SK-N-SH (cell line): ENCODE results near the gene FMNL1. TPM values are rescaled to one million over a fixed set of nuclear protein-coding genes. Genes with fewer than 3 reads are reported as not detected.

Experiments used
- CTCF ChIA-PET: fragments of 300-600, 350-600 bp; formaldehyde crosslinking; extraction: SDS; loops from one replicate; lab custom pipeline; 2021; lab: Yijun Ruan, JAX
- POLR2A ChIA-PET: fragments of 350-600 bp; sonication (Branson Sonifier 250); formaldehyde crosslinking; extraction: SDS; loops from one replicate; lab custom pipeline; 2020; ENCODE audit warnings: antibody characterized with exemption, inconsistent platforms; lab: Yijun Ruan, JAX
- DNase-seq: peaks from one replicate; pipeline ENCODE4 v3.0.0; 2012
- H2AFZ ChIP-seq: fragments of 200-600 bp; sonication (generic); 2 replicates; pipeline ENCODE4 v1.8.1; 2016; ENCODE audit warnings: antibody characterized with exemption, mild to moderate bottlenecking, low read depth
- H3F3A ChIP-seq: fragments of 200-600 bp; sonication (generic); replicated peaks from 2 replicates; pipeline ENCODE3; 2016; ENCODE audit warnings: antibody characterized with exemption, mild to moderate bottlenecking; ENCODE audit not compliant: insufficient read depth
- H3K27ac ChIP-seq, 2 experiments: fragments of 200-500 bp in 1 of 2; fragments of 200-600 bp in 1 of 2; sonication (Bioruptor generic) in 1 of 2; sonication (generic), shearing (Covaris generic) in 1 of 2; 2 replicates each; pipeline versions ENCODE4 v1.5.1 to v1.6.1; 2014 to 2016; ENCODE audit warnings: low read depth in 2 of 2, inconsistent platforms in 1 of 2, low read length in 1 of 2, mild to moderate bottlenecking in 1 of 2, mixed read lengths in 1 of 2
- H3K27me3 ChIP-seq: fragments of 200-600 bp; sonication (generic), shearing (Covaris generic); 2 replicates; pipeline ENCODE4 v1.6.1; 2016; ENCODE audit warnings: mixed run types; ENCODE audit not compliant: insufficient read depth
- H3K36me3 ChIP-seq, 2 experiments: fragments of 200-500 bp in 1 of 2; fragments of 200-600 bp in 1 of 2; sonication (Bioruptor generic) in 1 of 2; sonication (generic) in 1 of 2; replicated peaks in 1 of 2; 2 replicates each; pipeline versions ENCODE3 to v1.5.1; 2014 to 2016; ENCODE audit warnings: low read length in 1 of 2, mild to moderate bottlenecking in 1 of 2; ENCODE audit not compliant: insufficient read depth in 2 of 2, control insufficient read depth in 1 of 2
- H3K4me1 ChIP-seq, 2 experiments: fragments of 200-500 bp in 1 of 2; fragments of 200-600 bp in 1 of 2; sonication (Bioruptor generic) in 1 of 2; sonication (generic), shearing (Covaris generic) in 1 of 2; 2 replicates each; pipeline versions ENCODE4 v1.5.1 to v1.6.1; 2014 to 2016; ENCODE audit warnings: low read depth in 1 of 2, low read length in 1 of 2, mixed run types in 1 of 2; ENCODE audit not compliant: insufficient read depth in 2 of 2, control insufficient read depth in 1 of 2
- H3K4me2 ChIP-seq: fragments of 200-600 bp; sonication (generic), shearing (Covaris generic); 2 replicates; pipeline ENCODE4 v1.6.1; 2017; ENCODE audit warnings: mixed run types
- H3K4me3 ChIP-seq, 2 experiments: fragments of 200-500 bp in 1 of 2; fragments of 200-600 bp in 1 of 2; sonication (Bioruptor generic) in 1 of 2; sonication (generic), shearing (Covaris generic) in 1 of 2; 2 replicates each; pipeline versions ENCODE4 v1.5.1 to v1.8.1; 2014 to 2016; ENCODE audit warnings: low read depth in 2 of 2, inconsistent platforms in 1 of 2, low read length in 1 of 2, mild to moderate bottlenecking in 1 of 2, mixed read lengths in 1 of 2, moderate library complexity in 1 of 2
- H3K79me2 ChIP-seq: fragments of 200-600 bp; sonication (generic); 2 replicates; pipeline ENCODE4 v1.8.1; 2017; ENCODE audit warnings: mild to moderate bottlenecking; ENCODE audit not compliant: insufficient read depth
- H3K9ac ChIP-seq: fragments of 200-600 bp; sonication (generic); 2 replicates; pipeline ENCODE4 v1.6.1; 2017; ENCODE audit warnings: mixed run types
- H3K9me2 ChIP-seq: fragments of 200-600 bp; sonication (generic); 2 replicates; pipeline ENCODE4 v1.6.1; 2017; ENCODE audit warnings: mixed run types
- H3K9me3 ChIP-seq: fragments of 200-600 bp; sonication (generic); 2 replicates; pipeline ENCODE4 v1.6.1; 2017; ENCODE audit warnings: mixed run types, mild to moderate bottlenecking, moderate library complexity
- H4K20me1 ChIP-seq: fragments of 200-600 bp; sonication (generic); 2 replicates; pipeline ENCODE4 v1.6.1; 2017; ENCODE audit warnings: mild to moderate bottlenecking, mixed run types; ENCODE audit not compliant: insufficient read depth
- CHD2 ChIP-seq: fragments of 150-350 bp; IDR thresholded peaks from 2 replicates; pipeline ENCODE4 v1.6.1; 2018; ENCODE audit warnings: low read length; ENCODE audit not compliant: partially characterized antibody
- ELF1 ChIP-seq: IDR thresholded peaks from 2 replicates; pipeline ENCODE4 v1.4.0; 2012
- FOSL2 ChIP-seq: IDR thresholded peaks from 2 replicates; pipeline ENCODE4 v1.4.0; 2012; ENCODE audit warnings: low read depth, mild to moderate bottlenecking, moderate library complexity, borderline replicate concordance
- FOXM1 ChIP-seq: IDR thresholded peaks from 2 replicates; pipeline ENCODE4 v1.4.0; 2012; ENCODE audit warnings: low read depth, mild to moderate bottlenecking
- GABPA ChIP-seq: IDR thresholded peaks from 2 replicates; pipeline ENCODE4 v1.4.0; 2012; ENCODE audit warnings: low read depth, mild to moderate bottlenecking
- GATA2 ChIP-seq: sonication (generic); formaldehyde crosslinking; IDR thresholded peaks from 2 replicates; pipeline ENCODE4 v1.5.0; 2020; ENCODE audit warnings: mild to moderate bottlenecking, missing genetic modification reagents
- IRF3 ChIP-seq: fragments of 150-350 bp; IDR thresholded peaks from 2 replicates; pipeline ENCODE4 v1.6.1; 2016; ENCODE audit warnings: mild to moderate bottlenecking, low read depth, low read length
- MAX ChIP-seq: IDR thresholded peaks from 2 replicates; pipeline ENCODE4 v1.4.0; 2012; ENCODE audit warnings: low read depth
- MEF2A ChIP-seq: IDR thresholded peaks from 2 replicates; pipeline ENCODE4 v1.4.0; 2012; ENCODE audit warnings: low read depth, borderline replicate concordance
- MXI1 ChIP-seq: IDR thresholded peaks from 2 replicates; pipeline ENCODE4 v1.6.1; 2012; ENCODE audit warnings: mild to moderate bottlenecking, low read depth, low read length, improper control_type of control experiment
- NFIC ChIP-seq: IDR thresholded peaks from 2 replicates; pipeline ENCODE4 v1.4.0; 2012; ENCODE audit warnings: borderline replicate concordance
- NRF1 ChIP-seq: IDR thresholded peaks from 2 replicates; pipeline ENCODE4 v1.6.1; 2012; ENCODE audit warnings: low read depth, mild to moderate bottlenecking, low read length
- PBX3 ChIP-seq: IDR thresholded peaks from 2 replicates; pipeline ENCODE4; 2012
- RAD21 ChIP-seq: IDR thresholded peaks from 2 replicates; pipeline ENCODE4 v1.6.1; 2012; ENCODE audit warnings: mild to moderate bottlenecking, low read length
- REST ChIP-seq: IDR thresholded peaks from 2 replicates; pipeline ENCODE4 v1.6.1; 2012; ENCODE audit warnings: mild to moderate bottlenecking, low read depth, low read length, moderate library complexity
- RFX5 ChIP-seq: IDR thresholded peaks from 2 replicates; pipeline ENCODE4 v1.6.1; 2012; ENCODE audit warnings: mild to moderate bottlenecking, improper control_type of control experiment, low read length
- TAF1 ChIP-seq: IDR thresholded peaks from 2 replicates; pipeline ENCODE4 v1.6.1; 2012; ENCODE audit warnings: low read depth, mild to moderate bottlenecking, low read length, moderate library complexity, borderline replicate concordance
- TCF12 ChIP-seq: IDR thresholded peaks from 2 replicates; pipeline ENCODE4 v1.4.0; 2012
- TEAD4 ChIP-seq: IDR thresholded peaks from 2 replicates; pipeline ENCODE4 v1.4.0; 2012; ENCODE audit warnings: mild to moderate bottlenecking, borderline replicate concordance; ENCODE audit not compliant: insufficient read depth
- USF1 ChIP-seq: IDR thresholded peaks from 2 replicates; pipeline ENCODE4 v1.4.0; 2012; ENCODE audit warnings: low read depth, borderline replicate concordance
- USF2 ChIP-seq: fragments of 150-350 bp; IDR thresholded peaks from 2 replicates; pipeline ENCODE4 v1.6.1; 2017; ENCODE audit warnings: antibody characterized with exemption, low read length, low read depth, borderline replicate concordance
- WGBS: methylation state at CpG from one replicate; pipeline ENCODE4 v1.1.6; 2017; ENCODE audit warnings: low lambda C conversion rate; 5-methylcytosine and 5-hydroxymethylcytosine counted together
- polyA plus RNA-seq, 3 experiments: library from polyadenylated mRNA; depleted of rRNA; stranded (reverse); fragments of >200 nt; gene quantifications; 2 replicates each; pipeline ENCODE4 v1.2.3, GENCODE V29; 2012

Gene FMNL1
- polyA plus RNA-seq, 1 of the 3 experiments (the other 2 are of a cell fraction), result 2.8 TPM

GRCh38 chr17:45172541-45173286 lies 49.0 kb upstream of the FMNL1 start:
- Histone ChIP-seq H3K79me2 (no peaks in the 10 kb centered on the region), H3K36me3 (no peaks in the 10 kb centered on the region), H2AFZ (peak overlapping the region; percentile 78), H4K20me1 (no peaks in the 10 kb centered on the region), H3K9ac (peak overlapping the region; percentile 76), H3K9me3 (no peaks in the 10 kb centered on the region), H3K4me2 (peak overlapping the region; percentile 64), H3K4me3 (peak overlapping the region; percentile 25 to 30; a peak in 3 of 4 replicates), H3K27me3 (no peaks in the 10 kb centered on the region), H3K27ac (peak overlapping the region; percentile 89 to 94), H3K9me2 (no peaks in the 10 kb centered on the region), H3K4me1 (peaks cover 29 to 40% of the 10 kb centered on the region in 2 experiments; a peak in 3 of 4 replicates), H3F3A (peaks cover 21% of the 10 kb centered on the region)
- POLR2A ChIA-PET, result interaction anchor here (1.3 to 4.2 kb wide), 3 partner anchors 9 to 24 kb away, joined by 5 to 50 read pairs (median 44); partner anchors contain the start of genes HEXIM1 and HEXIM2
- peak; percentile 93 for DNase-seq
- CTCF ChIA-PET, result interaction anchor here (0.7 to 5.0 kb wide), 10 partner anchors 11 to 46 kb away, joined by 3 to 54 read pairs (median 10); partner anchors contain the start of genes ACBD4, HEXIM1, HEXIM2 and PLCD3
- 15% methylated on average over 6 of the region's 10 CpGs for WGBS
- TF ChIP-seq REST (peak; percentile 52; the same call in 1 of the 2 replicates), RFX5 (0 out of 2 replicates have a peak, but pooled peaks have one; percentile 12), TAF1 (peak; percentile 50; the same call in 1 of the 2 replicates), RAD21 (peak; percentile 6; the same call in 1 of the 2 replicates), IRF3 (no peak), NFIC (peak; percentile 26; the same call in 1 of the 2 replicates), MAX (peak; percentile 88; the same call in 1 of the 2 replicates), FOSL2 (peak; percentile 34; the same call in 1 of the 2 replicates), PBX3 (0 out of 2 replicates have a peak, but pooled peaks have one; percentile 33), USF2 (no peak), CHD2 (peak; percentile 74), GABPA (peak; percentile 69), TEAD4 (peak; percentile 63; the same call in 1 of the 2 replicates), FOXM1 (no peak), GATA2 (CRISPR knock-in tag) (no peak), NRF1 (peak; percentile 79), MEF2A (no peak), USF1 (no peak), ELF1 (peak; percentile 62; the same call in 1 of the 2 replicates), TCF12 (peak; percentile 62), MXI1 (no peak)
